Measurements from ENCODE around the gene SAMD14.

Gene SAMD14

DNA sequence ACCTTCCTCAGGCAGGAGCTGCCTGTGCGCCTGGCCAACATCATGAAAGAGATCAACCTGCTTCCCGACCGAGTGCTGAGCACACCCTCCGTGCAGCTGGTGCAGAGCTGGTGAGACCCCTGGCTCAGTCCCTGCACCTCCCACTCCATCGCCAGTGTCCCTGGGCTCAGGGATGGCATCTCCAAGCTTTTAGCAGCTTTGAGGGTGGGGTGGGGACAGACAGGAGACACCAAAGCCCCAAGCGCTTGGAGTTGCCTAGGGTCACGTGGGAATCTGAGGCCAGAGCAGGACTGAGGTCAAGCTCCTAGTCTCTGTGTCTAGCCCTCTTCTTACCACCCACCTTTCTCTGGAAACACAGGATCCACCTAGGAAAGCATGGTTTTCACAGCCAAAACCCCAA is 32.5 kb downstream of the SAMD14 start:
- no peak for DNase-seq (ENCODE audit: low read depth)
- H3K4me3 ChIP-seq (ENCODE audit: control insufficient read depth, low read depth, low read length) = no peak overlapping the region
- TF ChIP-seq, protein P1, sequence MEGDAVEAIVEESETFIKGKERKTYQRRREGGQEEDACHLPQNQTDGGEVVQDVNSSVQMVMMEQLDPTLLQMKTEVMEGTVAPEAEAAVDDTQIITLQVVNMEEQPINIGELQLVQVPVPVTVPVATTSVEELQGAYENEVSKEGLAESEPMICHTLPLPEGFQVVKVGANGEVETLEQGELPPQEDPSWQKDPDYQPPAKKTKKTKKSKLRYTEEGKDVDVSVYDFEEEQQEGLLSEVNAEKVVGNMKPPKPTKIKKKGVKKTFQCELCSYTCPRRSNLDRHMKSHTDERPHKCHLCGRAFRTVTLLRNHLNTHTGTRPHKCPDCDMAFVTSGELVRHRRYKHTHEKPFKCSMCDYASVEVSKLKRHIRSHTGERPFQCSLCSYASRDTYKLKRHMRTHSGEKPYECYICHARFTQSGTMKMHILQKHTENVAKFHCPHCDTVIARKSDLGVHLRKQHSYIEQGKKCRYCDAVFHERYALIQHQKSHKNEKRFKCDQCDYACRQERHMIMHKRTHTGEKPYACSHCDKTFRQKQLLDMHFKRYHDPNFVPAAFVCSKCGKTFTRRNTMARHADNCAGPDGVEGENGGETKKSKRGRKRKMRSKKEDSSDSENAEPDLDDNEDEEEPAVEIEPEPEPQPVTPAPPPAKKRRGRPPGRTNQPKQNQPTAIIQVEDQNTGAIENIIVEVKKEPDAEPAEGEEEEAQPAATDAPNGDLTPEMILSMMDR (IDR thresholded peaks at IDR 0.05; ENCODE audit: control insufficient read depth, insufficient read depth, low read depth, low read length, missing control alignments) = no peak

DNA sequence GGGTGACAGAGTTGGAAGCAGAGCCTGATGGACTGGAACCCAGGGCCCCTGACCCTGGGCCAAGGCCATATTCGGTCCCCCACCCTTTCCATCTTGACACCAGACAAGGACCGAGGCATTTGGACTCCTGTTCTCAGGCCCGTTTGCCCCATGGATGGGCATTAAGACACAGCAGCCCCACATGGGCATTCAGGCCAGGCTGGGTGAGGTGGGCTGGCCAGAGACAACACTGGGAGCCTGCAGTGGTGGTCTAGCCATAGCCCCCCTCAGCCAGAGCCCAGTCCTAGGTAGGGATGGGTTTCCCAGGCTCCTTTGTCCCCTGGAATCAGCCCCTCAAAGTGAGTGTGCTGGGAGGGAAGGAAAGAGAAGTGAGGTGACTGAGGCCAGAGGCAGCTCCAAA is 33.2 kb downstream of the SAMD14 start:
- TF ChIP-seq, protein P1 (IDR thresholded peaks at IDR 0.05; ENCODE audit: control insufficient read depth, insufficient read depth, low read depth, low read length, missing control alignments) = no peak
- peak overlapping the region; percentile 80; the same call in 1 of the 2 replicates for H3K4me3 ChIP-seq (ENCODE audit: control insufficient read depth, low read depth, low read length)
- DNase-seq (ENCODE audit: low read depth) = no peak

DNA sequence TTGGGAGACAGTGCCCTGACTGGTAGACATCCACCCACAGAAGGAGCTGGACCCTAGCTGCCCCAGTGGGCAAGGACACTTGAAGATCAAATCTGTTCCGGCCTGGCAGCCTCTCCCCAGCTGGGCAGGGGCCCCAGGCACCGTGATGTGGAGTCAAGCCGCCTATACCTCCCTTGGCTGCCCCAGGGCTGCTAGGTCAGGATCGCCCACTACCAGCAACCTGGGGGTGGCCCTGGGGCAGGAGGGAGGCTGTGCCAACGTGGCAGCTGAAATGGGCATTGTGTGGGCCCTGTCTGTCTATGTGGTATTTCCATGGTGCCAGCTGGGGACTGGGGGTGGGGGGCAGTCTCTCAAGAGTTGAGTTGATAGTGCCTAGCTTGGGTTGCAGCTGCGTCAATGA is 33.9 kb downstream of the SAMD14 start:
- H3K4me3 ChIP-seq (ENCODE audit: control insufficient read depth, low read depth, low read length) = peak overlapping the region; percentile 80
- DNase-seq (ENCODE audit: low read depth) = no peak
- TF ChIP-seq, protein P1 (IDR thresholded peaks at IDR 0.05; ENCODE audit: control insufficient read depth, insufficient read depth, low read depth, low read length, missing control alignments) = no peak

DNA sequence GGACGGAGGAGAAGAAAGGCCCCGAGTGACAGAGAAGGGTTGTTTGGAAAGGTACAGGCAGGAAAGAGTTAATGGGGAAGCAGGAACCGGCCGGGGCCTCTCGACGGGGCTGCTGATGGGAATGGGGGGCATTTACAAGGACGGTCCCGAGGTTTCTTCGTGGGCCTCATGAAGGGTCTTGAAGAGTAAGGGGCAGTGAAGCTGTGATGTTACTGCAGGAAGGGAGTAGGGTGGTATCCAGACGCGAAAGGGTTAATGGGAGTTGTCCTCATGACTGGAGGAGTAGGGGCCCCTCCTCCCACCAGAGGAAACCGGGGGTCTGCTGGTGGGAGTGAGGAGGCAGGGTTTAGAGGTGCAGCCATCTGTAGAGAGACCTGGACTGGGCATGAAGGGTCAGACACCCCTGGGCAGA is 34.3 kb downstream of the SAMD14 start:
- TF ChIP-seq, protein P1 (IDR thresholded peaks at IDR 0.05; ENCODE audit: control insufficient read depth, insufficient read depth, low read depth, low read length, missing control alignments) = no peak
- no peak for DNase-seq (ENCODE audit: low read depth)
- peak overlapping the region; percentile 80 for H3K4me3 ChIP-seq (ENCODE audit: control insufficient read depth, low read depth, low read length)

DNA sequence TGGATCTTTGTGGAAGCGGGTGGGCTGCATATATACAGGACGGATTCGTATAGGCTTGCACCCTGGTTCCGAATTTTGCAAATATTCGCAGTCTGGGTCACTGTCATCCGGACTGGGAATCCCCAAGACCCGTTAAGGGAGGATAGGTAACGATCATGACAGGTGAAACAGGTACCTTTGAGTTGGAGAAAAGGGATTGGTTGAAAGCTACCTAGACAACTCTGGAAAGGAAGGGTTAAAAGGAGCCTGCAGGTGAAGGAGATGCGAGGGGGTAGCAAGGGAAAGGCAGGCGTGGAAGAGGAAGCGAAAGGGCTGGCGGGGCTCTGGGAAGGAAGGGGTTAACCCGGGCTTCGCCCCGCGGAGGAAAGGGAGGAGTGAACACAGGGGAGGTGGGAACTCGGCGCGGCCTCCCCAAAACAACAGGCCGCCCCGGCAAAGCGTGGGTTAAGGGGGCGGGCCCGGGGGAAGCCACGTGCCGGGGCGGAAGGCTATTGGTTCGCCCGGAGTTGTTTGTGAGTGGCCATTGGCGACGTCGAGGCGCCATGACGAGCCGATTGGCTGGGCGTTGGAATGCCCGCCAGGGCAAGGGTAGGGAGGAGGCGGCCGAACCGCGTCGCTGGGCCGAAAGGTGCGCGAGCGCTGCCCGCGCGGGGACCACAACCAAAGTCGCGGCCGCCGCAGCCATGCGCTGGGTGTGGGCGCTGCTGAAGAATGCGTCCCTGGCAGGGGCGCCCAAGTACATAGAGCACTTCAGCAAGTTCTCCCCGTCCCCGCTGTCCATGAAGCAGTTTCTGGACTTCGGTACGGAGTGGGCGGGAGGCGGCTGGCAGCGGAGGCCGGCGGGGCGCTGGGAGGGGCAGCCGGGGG is 35.0 kb downstream of the SAMD14 start, which contains the start of gene PDK2:
PDK2 (plus strand) TSS at position 599 of the 867 bp plus-strand sequence; CDS start at position 684, 85 bp downstream.
- peak; percentile 68 for DNase-seq (ENCODE audit: low read depth)
- TF ChIP-seq, protein P1 (IDR thresholded peaks at IDR 0.05; ENCODE audit: control insufficient read depth, insufficient read depth, low read depth, low read length, missing control alignments) = no peak
- H3K4me3 ChIP-seq (ENCODE audit: control insufficient read depth, low read depth, low read length) = peak within 1 kb of the TSS; percentile 80

DNA sequence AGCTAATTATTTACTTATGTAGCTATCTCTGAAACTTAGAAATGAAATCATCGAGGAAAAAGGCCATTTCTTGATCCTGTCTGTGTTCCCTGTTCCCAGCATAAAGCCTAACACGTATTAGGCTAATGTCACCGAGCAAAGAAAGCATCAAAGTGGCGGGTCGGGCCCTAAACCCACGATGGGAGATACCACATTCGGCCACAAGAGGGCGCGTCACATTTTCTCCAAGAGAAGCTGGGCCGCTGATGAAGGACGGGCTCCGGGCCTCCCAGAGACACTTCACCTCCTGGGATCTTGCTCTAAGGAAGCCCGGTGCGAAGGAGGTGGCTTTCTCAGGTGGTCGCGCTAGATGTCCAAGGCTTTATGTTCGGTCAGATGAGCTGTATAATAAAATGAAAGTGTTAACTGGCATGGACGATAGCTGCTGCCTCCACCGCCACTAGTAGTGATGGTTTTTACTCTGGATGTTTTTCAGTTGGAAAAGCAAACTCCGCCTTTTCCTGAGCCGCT is 35.7 kb downstream of the SAMD14 start:
- DNase-seq (ENCODE audit: low read depth) = peak; percentile 46
- peak overlapping the region; percentile 80 for H3K4me3 ChIP-seq (ENCODE audit: control insufficient read depth, low read depth, low read length)
- TF ChIP-seq, protein P1 (IDR thresholded peaks at IDR 0.05; ENCODE audit: control insufficient read depth, insufficient read depth, low read depth, low read length, missing control alignments) = peak; percentile 84
